WTC11 (cell line): ENCODE data around the gene SURF6.

Experiments used
- ATF3 ChIP-seq: sonication (generic); formaldehyde crosslinking; conservative IDR thresholded peaks from 2 replicates; pipeline ENCODE4 v1.8.1; 2022; ENCODE audit warnings: mild to moderate bottlenecking, missing genetic modification reagents
- CTCF ChIP-seq: fragments of 200-600 bp; IDR thresholded peaks from 2 replicates; pipeline ENCODE4 v1.8.0; 2022; ENCODE audit warnings: antibody characterized with exemption
- E2F1 ChIP-seq: sonication (generic); formaldehyde crosslinking; IDR thresholded peaks from 2 replicates; pipeline ENCODE4 v1.8.0; 2022; ENCODE audit warnings: mild to moderate bottlenecking, missing genetic modification reagents

GRCh38 chr9:133375724-133376654 lies 40.0 kb upstream of the SURF6 start, which contains the start of the genes STKLD1 and SURF4:
- TF ChIP-seq ATF3 (CRISPR knock-in tag) (peak; percentile 79), CTCF (no peak), E2F1 (CRISPR knock-in tag) (peak; percentile 89; the same call in 1 of the 2 replicates)
